ENCODE measurements around the gene ACTN4. TPM values are rescaled to one million over a fixed set of nuclear protein-coding genes. Genes with fewer than 3 reads are reported as not detected.
A peak's percentile ranks its signal among the peaks of the same experiment; 100 is the strongest.

Gene ACTN4
- total and polyA plus RNA-seq, 2 of the 4 experiments (the other 2 are of a cell fraction), result 541 to 659 TPM

GRCh38 chr19:38656171-38656981, 8.9 kb downstream of the ACTN4 start:
- no peak overlapping the region; the same call in 1 of the 2 replicates for H3K4me2 ChIP-seq (ENCODE audit: low read depth, low read length)
- peak overlapping the region; percentile 83 for H2BK5ac ChIP-seq (ENCODE audit: low read depth, low read length, poor library complexity, severe bottlenecking)
- peak overlapping the region; percentile 64; the same call in 2 of the 3 replicates for H2BK15ac ChIP-seq (ENCODE audit: low read depth, low read length)
- peak overlapping the region; percentile 43; the same call in 1 of the 2 replicates for H3K18ac ChIP-seq (ENCODE audit: low read depth, low read length)
- H2AFZ ChIP-seq (replicated peaks; ENCODE audit: low read length, poor library complexity), result no peak overlapping the region
- peak overlapping the region; percentile 60 for H2BK120ac ChIP-seq (ENCODE audit: low read depth, low read length)
- peak overlapping the region; percentile 74; the same call in 1 of the 2 replicates for H3K23ac ChIP-seq (ENCODE audit: low read depth, low read length)
- peak overlapping the region; percentile 82 for H3K4ac ChIP-seq (ENCODE audit: low read depth, low read length)
- peak; percentile 91 for TF ChIP-seq CEBPB (IDR thresholded peaks at IDR 0.05; ENCODE audit: low read depth, low read length)
- no peak for TF ChIP-seq MAFK (IDR thresholded peaks at IDR 0.05; ENCODE audit: low read depth, low read length)
- TF ChIP-seq BHLHE40 (IDR thresholded peaks at IDR 0.05; ENCODE audit: low read depth, low read length), result no peak
- no peak for TF ChIP-seq SMC3 (IDR thresholded peaks at IDR 0.05; ENCODE audit: low read depth, low read length)
- peaks cover 27% of the 10 kb centered on the region for H3K9me1 ChIP-seq (ENCODE audit: insufficient read depth, low read length)
- peak overlapping the region; percentile 48 for H4K91ac ChIP-seq (ENCODE audit: insufficient read depth, low read depth, low read length)
- ATAC-seq (ENCODE audit: low read depth), result no peak
- peak overlapping the region in 1 of 2 experiments; percentile 64; a peak in 2 of 4 replicates for H4K8ac ChIP-seq (ENCODE audit: low read depth in 2 of 2, low read length in 2 of 2)
- H3K9ac ChIP-seq (ENCODE audit: low read depth, low read length), result peak overlapping the region; percentile 8; the same call in 1 of the 2 replicates
- peak overlapping the region; percentile 20; the same call in 1 of the 2 replicates for H4K5ac ChIP-seq (ENCODE audit: low read depth, low read length)
- H2AK5ac ChIP-seq (ENCODE audit: low read depth, low read length), result peak overlapping the region; percentile 61
- DNase-seq, result peak; percentile 63
- ChIA-PET POLR2A (ENCODE audit: unreplicated experiment) (interaction anchor here (1.5 kb wide), 1 partner anchor 35 kb away, joined by 4 read pairs; no protein-coding TSS in a partner anchor), CTCF (interaction anchor here (0.6 kb wide), 1 partner anchor 300 kb away, joined by 5 read pairs; no protein-coding TSS in a partner anchor)
- peak overlapping the region; percentile 36; the same call in 1 of the 2 replicates for H2BK20ac ChIP-seq (ENCODE audit: low read depth, low read length)
- H3K9me3 ChIP-seq (ENCODE audit: control insufficient read depth, insufficient read depth, low read length), result no peaks in the 10 kb centered on the region
- no peak overlapping the region for H3K4me3 ChIP-seq (ENCODE audit: insufficient read depth, low read depth, low read length)
- no TSS peak for BruUV-seq (replicated peaks)
- no peaks in the 10 kb centered on the region for H3K27me3 ChIP-seq (ENCODE audit: control insufficient read depth, insufficient read depth, low read length)
- peaks cover 17% of the 10 kb centered on the region for H3K36me3 ChIP-seq (ENCODE audit: control insufficient read depth, insufficient read depth, low read length)
- H4K20me1 ChIP-seq (ENCODE audit: insufficient read depth, low read length), result peaks cover 58% of the 10 kb centered on the region
- in situ Hi-C loops (cut with MboI; ENCODE audit: low sequenced_read_pairs), result no loop called here
- dilution Hi-C loops (cut with HindIII; ENCODE audit: low sequenced_read_pairs, unreplicated experiment), result no loop called here
- H3K56ac ChIP-seq (ENCODE audit: extremely low read depth, insufficient read depth, low read length), result peak overlapping the region; percentile 22; the same call in 1 of the 2 replicates
- peak overlapping the region; percentile 93 for H3K14ac ChIP-seq (replicated peaks; ENCODE audit: low read depth, low read length)
- intact Hi-C loops (cut with micrococcal nuclease), result loop anchor here (5.0 kb wide), 1 partner anchor 176 kb away; the partner anchor contains the start of gene ECH1
- WGBS, 2 experiments (ENCODE audit: extremely low coverage in 2 of 2, insufficient read length in 1 of 2), result no CpG with 5 or more reads among the region's 7 CpGs
- peaks cover 0 to 54% of the 10 kb centered on the region in 2 experiments; a peak in 2 of 4 replicates for H3K79me1 ChIP-seq (ENCODE audit: low read depth in 1 of 2, low read length in 2 of 2)
- no peak overlapping the region for H2AK9ac ChIP-seq (replicated peaks; ENCODE audit: low read depth, low read length, poor library complexity)
- peaks cover 50% of the 10 kb centered on the region for H3K4me1 ChIP-seq (ENCODE audit: control insufficient read depth, insufficient read depth, low read length)
- H3K27ac ChIP-seq (ENCODE audit: insufficient read depth, low read length), result peak overlapping the region; percentile 54

Data from IMR-90 (cell line).